T-helper 17 cell (primary cell): ENCODE data around the gene WDFY3. TPM values are rescaled to one million over a fixed set of nuclear protein-coding genes. Genes with fewer than 3 reads are reported as not detected.
"Not testable (repeated sequence)": the region's sequence is repeated elsewhere in the genome, so short reads cannot be mapped to it uniquely, and the experiment has no call there.

Experiments used
- ATAC-seq: fragments of 150-1000 bp; cut with Tn5 transposase; 2 replicates; pipeline ENCODE4 v1.10.0; 2021; ENCODE audit warnings: mild to moderate bottlenecking, moderate library complexity
- DNase-seq, 3 donors: peaks; one replicate each; pipeline versions ENCODE4 v3.0.0 to v3.0.0-alpha.2; 2020 to 2021
- H3K9me3 ChIP-seq: one replicate; pipeline ENCODE4 v1.7.0; 2013; ENCODE audit warnings: low read length, mild to moderate bottlenecking; ENCODE audit not compliant: control insufficient read depth, poor library complexity, severe bottlenecking
- H3K27ac Mint-ChIP-seq: one replicate; pipeline ENCODE4 v1.8.0; 2022; ENCODE audit warnings: mild to moderate bottlenecking, moderate library complexity, mixed read lengths
- H3K27me3 Mint-ChIP-seq: one replicate; pipeline ENCODE4 v1.8.0; 2022; ENCODE audit warnings: mixed read lengths
- H3K36me3 Mint-ChIP-seq: one replicate; pipeline ENCODE4 v1.8.0; 2022; ENCODE audit warnings: low read depth, mixed read lengths
- H3K4me1 Mint-ChIP-seq: one replicate; pipeline ENCODE4 v1.8.0; 2022; ENCODE audit warnings: mild to moderate bottlenecking, mixed read lengths
- H3K4me3 Mint-ChIP-seq: one replicate; pipeline ENCODE4 v1.8.0; 2022; ENCODE audit warnings: mild to moderate bottlenecking, moderate library complexity, mixed read lengths
- total RNA-seq, 4 donors: library from RNA in 2 of 4; stranded (reverse) in 2 of 4; gene quantifications; one replicate each; pipeline ENCODE4 v1.2.3 and lab custom pipeline; 2022 to 2026

Gene WDFY3
- total RNA-seq, 2 donors from 2014 or later = 2.4 to 2.6 TPM

DNA sequence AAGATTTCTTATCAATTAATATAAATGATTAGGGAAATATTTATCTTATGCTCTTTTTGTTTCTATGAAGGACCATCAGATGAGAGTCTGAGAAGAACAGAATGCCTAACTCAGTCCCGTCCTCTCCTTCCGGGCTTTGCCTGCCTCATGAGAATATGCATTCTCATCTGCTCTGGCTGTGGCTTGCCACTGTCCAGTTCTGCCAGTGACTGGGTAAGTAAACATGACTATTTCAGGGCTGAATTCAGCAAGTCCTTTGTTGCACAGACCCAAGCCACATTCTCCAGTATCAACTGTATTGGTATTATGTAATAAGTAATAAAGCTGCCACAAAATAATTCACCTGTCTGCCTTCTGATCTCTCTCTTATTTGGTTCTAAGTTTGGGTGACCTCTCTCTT, 110.7 kb downstream of the WDFY3 start:
- no peak for ATAC-seq
- Mint-ChIP-seq H3K27me3 (no peaks in the 10 kb centered on the region), H3K36me3 (no peaks in the 10 kb centered on the region), H3K27ac (no peak overlapping the region), H3K4me3 (no peak overlapping the region), H3K4me1 (no peaks in the 10 kb centered on the region)
- no peaks in the 10 kb centered on the region for H3K9me3 ChIP-seq
- no peak for DNase-seq

DNA sequence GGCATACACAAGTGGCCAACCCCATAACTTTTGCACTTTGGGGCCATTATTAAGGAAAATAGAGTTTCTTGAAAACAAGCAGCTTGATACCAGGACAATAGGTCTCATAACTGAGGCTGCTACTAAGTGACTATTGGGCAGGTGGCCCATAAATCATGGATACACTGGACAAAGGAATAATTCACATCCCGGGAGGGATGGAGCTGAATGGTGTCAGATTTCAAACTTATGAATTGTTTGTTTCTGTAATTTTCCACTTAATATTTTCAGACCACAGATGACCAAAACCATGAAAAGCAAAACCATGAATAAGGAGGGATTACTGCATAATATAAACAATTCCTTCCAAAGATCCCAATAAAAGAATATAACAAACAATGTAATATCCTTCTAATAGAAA, 114.4 kb downstream of the WDFY3 start:
- no peak for ATAC-seq
- Mint-ChIP-seq H3K4me3 (no peak overlapping the region), H3K4me1 (no peaks in the 10 kb centered on the region)

DNA sequence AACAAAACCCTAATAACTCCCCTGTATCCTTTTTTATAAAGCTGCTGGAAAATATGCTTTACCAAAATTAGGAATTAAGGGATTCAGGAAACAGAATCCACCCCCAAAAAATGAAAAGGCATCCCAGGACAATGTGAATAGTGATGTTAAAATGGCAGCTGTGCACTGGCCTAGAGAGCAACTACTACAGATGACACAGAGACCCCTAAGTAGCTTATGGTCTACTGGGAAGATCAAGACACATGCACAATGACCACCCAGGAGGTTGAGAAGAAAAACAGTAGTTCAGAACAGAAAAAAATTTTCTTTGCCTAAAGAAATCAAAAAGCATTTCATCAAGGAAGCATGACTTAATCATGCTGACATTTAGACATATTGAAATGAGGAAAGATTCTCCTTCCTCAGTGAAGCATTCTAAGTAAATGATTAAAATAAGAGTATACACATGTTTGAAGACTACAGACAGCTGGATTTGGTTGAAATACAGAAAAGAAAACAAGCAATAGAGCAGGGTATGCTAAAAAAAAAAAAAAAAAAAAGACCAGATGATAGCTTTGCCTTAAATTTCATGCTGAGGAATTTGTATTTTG, 117.3 kb downstream of the WDFY3 start:
- no peaks in the 10 kb centered on the region for H3K9me3 ChIP-seq
- ATAC-seq (no peak), DNase-seq (no peak)
- H3K36me3 Mint-ChIP-seq = no peaks in the 10 kb centered on the region
- peaks cover 9% of the 10 kb centered on the region for H3K27me3 Mint-ChIP-seq
- H3K4me1 Mint-ChIP-seq = no peaks in the 10 kb centered on the region
- H3K27ac Mint-ChIP-seq = no peak overlapping the region
- no peak overlapping the region for H3K4me3 Mint-ChIP-seq

More for the DNA sequence above, 114.4 kb downstream of the WDFY3 start:
- H3K27me3 Mint-ChIP-seq = no peaks in the 10 kb centered on the region
- no peaks in the 10 kb centered on the region for H3K36me3 Mint-ChIP-seq
- H3K27ac Mint-ChIP-seq = no peak overlapping the region
- no peaks in the 10 kb centered on the region for H3K9me3 ChIP-seq
- no peak for DNase-seq

DNA sequence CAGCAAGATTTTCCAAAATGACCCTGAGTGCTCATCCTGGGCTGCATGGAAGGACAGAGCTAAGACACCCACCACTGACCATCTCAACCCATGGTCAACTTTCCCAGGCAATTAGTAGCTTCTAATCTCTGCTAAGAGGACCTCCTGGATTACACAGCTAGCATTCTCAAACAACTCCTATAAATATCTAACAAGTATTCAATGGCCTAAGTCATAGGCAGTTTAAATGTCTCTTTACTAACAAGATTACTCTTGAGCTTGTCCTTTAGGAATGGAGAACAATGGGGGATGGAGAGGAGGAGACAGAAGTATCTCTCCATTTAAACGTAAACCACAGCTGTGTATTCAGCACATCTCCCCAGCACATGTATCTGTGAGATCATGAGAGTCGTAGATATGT, 118.1 kb downstream of the WDFY3 start:
- ATAC-seq = no peak

DNA sequence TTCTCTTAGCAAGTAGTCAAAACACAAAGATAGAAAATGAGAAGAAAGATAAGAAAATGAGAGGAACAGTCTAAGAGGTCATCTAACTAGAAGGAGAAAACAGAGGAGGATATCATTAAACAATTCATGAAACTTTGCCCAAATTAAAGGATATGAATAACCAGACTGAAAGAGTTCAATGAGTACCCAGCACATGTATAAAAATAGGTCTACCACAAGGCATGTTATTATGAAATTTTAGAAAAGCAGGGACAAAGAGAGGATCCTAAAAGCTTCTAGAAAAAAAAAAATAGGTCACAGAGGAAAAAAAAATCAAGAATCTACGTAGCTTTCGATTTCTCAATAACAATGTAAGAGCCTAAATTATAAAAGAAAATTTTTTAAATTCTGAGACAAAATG, 118.5 kb downstream of the WDFY3 start:
- H3K4me1 Mint-ChIP-seq = no peaks in the 10 kb centered on the region
- H3K36me3 Mint-ChIP-seq = no peaks in the 10 kb centered on the region
- no peak for ATAC-seq
- H3K4me3 Mint-ChIP-seq = no peak overlapping the region
- H3K9me3 ChIP-seq = no peaks in the 10 kb centered on the region
- H3K27me3 Mint-ChIP-seq = peaks cover 9% of the 10 kb centered on the region
- no peak overlapping the region for H3K27ac Mint-ChIP-seq
- DNase-seq = no peak

More for the DNA sequence above, 118.1 kb downstream of the WDFY3 start:
- H3K27me3 Mint-ChIP-seq = peaks cover 9% of the 10 kb centered on the region
- no peaks in the 10 kb centered on the region for H3K36me3 Mint-ChIP-seq
- H3K4me1 Mint-ChIP-seq = no peaks in the 10 kb centered on the region
- no peak for DNase-seq
- H3K27ac Mint-ChIP-seq = no peak overlapping the region
- no peaks in the 10 kb centered on the region for H3K9me3 ChIP-seq
- H3K4me3 Mint-ChIP-seq = no peak overlapping the region

DNA sequence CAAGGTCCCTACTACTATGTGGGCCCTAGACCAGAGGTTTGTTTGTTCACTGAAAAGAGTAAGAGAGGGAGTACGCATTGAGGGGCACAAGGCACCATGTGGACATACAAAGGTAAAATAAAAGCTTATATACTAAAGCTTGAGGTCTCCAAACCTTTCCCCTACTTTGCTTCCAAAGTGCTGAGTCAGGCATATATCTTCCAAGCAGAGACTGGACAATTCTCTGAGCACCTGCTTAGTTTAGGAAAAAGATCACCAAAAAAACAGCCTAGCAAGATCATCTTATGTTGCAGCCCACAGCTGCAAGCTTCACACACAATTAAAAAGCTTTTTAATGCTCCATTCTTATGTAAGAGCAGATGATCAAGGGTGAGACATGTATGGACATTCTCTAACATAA, 119.5 kb downstream of the WDFY3 start:
- no peaks in the 10 kb centered on the region for H3K4me1 Mint-ChIP-seq
- ATAC-seq = no peak
- no peak for DNase-seq
- H3K27ac Mint-ChIP-seq = no peak overlapping the region
- H3K27me3 Mint-ChIP-seq = peaks cover 9% of the 10 kb centered on the region
- no peaks in the 10 kb centered on the region for H3K36me3 Mint-ChIP-seq
- no peaks in the 10 kb centered on the region for H3K9me3 ChIP-seq
- no peak overlapping the region for H3K4me3 Mint-ChIP-seq

DNA sequence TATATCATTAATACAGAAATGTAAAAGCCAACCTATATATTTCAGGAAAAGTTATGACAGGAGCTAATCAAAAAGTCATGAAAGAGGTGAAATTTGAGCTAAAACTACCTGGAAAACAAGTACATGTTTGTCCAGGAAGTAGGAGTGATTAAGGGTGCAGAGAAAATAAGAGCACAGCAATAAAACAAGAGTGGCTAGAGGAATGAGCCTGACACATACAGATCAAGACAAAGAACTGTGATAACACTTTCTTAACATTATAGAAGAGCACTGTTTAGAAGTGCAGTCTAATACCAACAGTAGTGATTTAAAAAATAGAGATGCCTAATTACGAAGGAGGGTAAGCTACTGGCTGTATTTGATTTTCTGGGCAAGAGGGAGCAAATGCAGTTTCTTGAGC, 125.1 kb downstream of the WDFY3 start:
- no peak overlapping the region for H3K27ac Mint-ChIP-seq
- DNase-seq (no peak), ATAC-seq (no peak)
- no peaks in the 10 kb centered on the region for H3K9me3 ChIP-seq
- H3K27me3 Mint-ChIP-seq = peaks cover 9% of the 10 kb centered on the region
- H3K36me3 Mint-ChIP-seq = no peaks in the 10 kb centered on the region
- H3K4me1 Mint-ChIP-seq = no peaks in the 10 kb centered on the region
- H3K4me3 Mint-ChIP-seq = no peak overlapping the region

DNA sequence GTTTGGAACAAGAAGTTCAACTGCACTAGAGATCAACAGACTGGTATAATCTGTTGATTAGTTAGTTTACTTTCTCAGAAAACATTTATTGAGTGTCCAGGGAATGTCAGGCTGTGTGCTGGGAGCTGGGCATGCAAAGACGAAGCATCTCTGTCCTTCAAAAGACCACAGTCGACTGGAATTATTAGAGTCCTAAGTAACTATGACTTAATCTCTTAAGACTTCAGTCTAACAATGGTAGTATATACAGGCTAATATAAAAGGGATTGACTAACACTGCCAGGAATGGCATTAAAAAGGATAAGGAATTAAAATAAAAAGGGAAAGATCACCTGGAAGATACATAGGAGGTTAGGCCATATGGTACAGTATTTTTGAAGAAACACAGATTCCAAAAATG, 128.7 kb downstream of the WDFY3 start:
- no peaks in the 10 kb centered on the region for H3K27me3 Mint-ChIP-seq
- H3K27ac Mint-ChIP-seq = no peak overlapping the region
- no peaks in the 10 kb centered on the region for H3K4me1 Mint-ChIP-seq
- ATAC-seq (no peak), DNase-seq (no peak)
- H3K9me3 ChIP-seq = no peaks in the 10 kb centered on the region
- H3K36me3 Mint-ChIP-seq = no peaks in the 10 kb centered on the region
- H3K4me3 Mint-ChIP-seq = no peak overlapping the region

DNA sequence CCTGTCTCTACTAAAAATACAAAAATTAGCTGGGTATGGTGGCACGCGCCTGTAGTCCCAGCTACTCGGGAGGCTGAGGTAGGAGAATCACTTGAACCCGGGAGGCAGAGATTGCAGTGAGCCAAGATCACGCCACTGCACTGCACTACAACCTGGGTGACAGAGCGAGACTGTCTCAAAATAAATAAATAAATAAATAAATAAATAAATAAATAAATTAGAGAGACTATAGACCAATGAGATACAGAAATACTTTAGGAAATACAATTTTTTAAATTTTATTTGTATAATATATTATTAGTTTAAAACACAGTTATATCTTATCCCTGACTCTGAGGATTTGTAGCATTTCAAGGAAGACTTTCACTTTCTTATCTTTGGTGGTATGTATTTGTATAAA, 136.9 kb downstream of the WDFY3 start:
- ATAC-seq = not testable (repeated sequence)

DNA sequence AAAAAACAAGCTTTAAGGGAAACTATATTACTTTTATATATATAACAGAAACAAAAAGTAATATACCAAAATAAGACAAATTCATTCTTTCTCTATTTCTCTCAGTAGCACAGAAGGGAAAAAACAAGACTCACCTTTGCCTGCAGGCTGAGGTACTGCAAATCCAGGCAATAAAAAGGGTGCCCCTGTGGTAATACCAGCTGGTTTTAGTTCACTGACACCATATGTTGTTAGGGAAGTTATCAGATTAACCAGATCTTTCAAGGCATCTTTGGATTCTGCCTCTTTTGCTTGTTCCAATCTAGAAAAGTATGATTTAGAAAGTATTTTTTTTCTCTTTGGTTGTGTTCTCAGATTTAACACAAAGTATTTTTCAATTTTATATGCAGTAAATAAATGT, 139.8 kb downstream of the WDFY3 start:
- H3K4me3 Mint-ChIP-seq = no peak overlapping the region
- no peak for DNase-seq
- H3K36me3 Mint-ChIP-seq = no peaks in the 10 kb centered on the region
- H3K27me3 Mint-ChIP-seq = peaks cover 6% of the 10 kb centered on the region
- H3K27ac Mint-ChIP-seq = no peak overlapping the region
- no peaks in the 10 kb centered on the region for H3K4me1 Mint-ChIP-seq
- ATAC-seq = no peak
- H3K9me3 ChIP-seq = no peaks in the 10 kb centered on the region

More for the DNA sequence above, 136.9 kb downstream of the WDFY3 start:
- not testable (repeated sequence) for H3K4me1 Mint-ChIP-seq, H3K9me3 ChIP-seq, H3K27ac Mint-ChIP-seq, DNase-seq, H3K4me3 Mint-ChIP-seq, H3K36me3 Mint-ChIP-seq, H3K27me3 Mint-ChIP-seq

DNA sequence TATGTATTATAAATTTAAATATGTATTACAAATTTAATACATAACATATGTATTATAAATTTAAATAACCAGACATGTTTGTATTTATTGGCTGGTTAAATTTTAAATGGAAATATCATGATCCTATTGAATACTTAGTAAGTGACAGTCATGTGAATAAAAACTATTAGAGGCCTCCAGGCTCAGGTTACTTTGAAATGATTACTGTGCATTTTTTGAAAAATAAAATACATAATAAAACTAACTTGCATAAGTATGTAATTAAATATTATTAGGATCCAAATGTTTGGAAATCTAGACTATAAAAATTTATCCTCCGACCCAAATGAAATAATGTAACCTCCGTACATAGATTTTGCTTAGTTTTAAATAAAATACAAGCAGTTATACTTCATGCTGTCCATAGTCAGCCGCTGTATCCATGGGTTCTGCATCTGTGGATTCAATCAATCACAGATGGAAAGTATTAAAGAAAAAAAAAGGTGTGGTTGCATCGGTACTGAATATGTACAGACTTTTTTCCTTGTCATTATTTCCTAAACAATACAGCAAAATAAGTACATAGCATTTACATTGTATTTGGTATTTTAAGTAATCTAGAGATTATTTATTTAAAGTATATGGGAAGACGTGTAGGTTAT, 140.7 kb downstream of the WDFY3 start:
- ATAC-seq (no peak), DNase-seq (no peak)
- no peaks in the 10 kb centered on the region for H3K36me3 Mint-ChIP-seq
- peaks cover 6% of the 10 kb centered on the region for H3K27me3 Mint-ChIP-seq
- H3K4me3 Mint-ChIP-seq = no peak overlapping the region
- H3K4me1 Mint-ChIP-seq = no peaks in the 10 kb centered on the region
- no peaks in the 10 kb centered on the region for H3K9me3 ChIP-seq
- no peak overlapping the region for H3K27ac Mint-ChIP-seq

DNA sequence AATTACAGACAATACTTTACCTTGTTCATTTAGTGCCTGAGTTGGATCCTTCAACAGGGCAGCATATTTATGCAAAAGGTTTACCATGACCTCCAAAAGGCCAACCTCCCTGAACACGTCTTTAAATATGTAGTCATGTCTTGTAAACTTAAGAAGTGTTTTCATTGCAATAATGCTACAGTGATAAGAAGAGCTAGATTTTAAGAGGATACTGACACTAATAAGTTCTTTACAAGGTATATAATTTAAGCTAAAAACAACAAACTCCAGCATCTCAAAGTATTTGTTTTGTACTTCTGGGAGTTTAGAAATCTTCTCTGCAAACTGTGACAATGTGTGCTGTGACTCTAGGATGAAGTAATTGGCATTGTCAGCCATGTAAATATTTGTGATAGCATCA, 145.4 kb downstream of the WDFY3 start:
- H3K4me1 Mint-ChIP-seq = no peaks in the 10 kb centered on the region
- no peaks in the 10 kb centered on the region for H3K27me3 Mint-ChIP-seq
- no peaks in the 10 kb centered on the region for H3K36me3 Mint-ChIP-seq
- no peak overlapping the region for H3K4me3 Mint-ChIP-seq
- H3K27ac Mint-ChIP-seq = no peak overlapping the region
- ATAC-seq (no peak), DNase-seq (no peak)
- H3K9me3 ChIP-seq = no peaks in the 10 kb centered on the region

DNA sequence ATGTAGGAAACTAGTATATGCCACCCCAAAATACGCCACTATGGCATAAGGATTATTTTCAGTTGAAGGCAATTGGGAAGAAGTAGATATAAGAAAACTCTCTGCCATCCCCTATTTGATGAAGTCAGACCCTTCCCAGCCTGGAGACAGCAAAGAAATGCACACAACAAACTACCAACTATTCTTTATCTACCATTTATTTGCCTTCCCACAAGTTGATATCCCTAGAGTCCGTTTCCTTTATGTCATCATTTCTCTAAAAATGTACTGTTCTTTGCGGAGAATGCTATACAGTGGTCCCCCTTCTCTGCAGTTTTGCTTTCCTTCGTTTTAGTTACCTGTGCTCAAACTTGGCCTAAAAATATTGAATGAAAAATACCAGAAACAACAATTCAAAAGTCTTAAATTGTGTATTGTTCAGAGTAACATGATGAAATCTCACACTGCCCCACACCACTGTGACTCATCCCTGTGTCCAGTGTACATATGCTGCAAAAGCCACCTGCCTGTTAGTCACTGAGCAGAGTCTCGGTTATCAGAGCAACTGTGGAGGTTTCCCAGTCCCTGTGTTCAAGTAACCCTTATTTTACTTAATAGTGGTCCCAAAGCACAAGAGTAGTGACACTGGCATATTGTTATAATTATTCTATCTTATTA, 152.3 kb downstream of the WDFY3 start:
- Mint-ChIP-seq H3K36me3 (no peaks in the 10 kb centered on the region), H3K4me1 (no peaks in the 10 kb centered on the region), H3K27me3 (no peaks in the 10 kb centered on the region), H3K4me3 (no peak overlapping the region), H3K27ac (no peak overlapping the region)
- ATAC-seq = no peak
- no peak for DNase-seq
- no peaks in the 10 kb centered on the region for H3K9me3 ChIP-seq

DNA sequence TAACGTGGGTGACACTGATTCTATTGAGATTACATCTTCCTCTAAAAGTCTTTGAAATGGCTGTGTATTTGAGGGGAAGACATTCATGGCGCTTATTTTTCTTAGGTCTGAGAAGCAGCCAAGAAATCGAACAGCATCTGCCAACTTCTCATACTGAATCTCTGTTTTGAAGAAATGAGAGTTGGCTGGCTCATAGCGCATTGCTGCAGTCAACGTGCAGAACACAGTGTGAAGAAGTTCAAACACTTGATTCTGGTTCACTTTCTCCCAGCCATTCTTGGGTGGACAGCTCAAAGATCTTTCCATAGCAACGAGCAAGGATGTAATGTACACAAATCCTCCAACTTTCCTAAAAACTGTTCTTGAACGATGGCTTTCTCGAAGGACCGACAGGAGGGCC, 156.5 kb downstream of the WDFY3 start:
- Mint-ChIP-seq H3K27me3 (peaks cover 6% of the 10 kb centered on the region), H3K27ac (no peak overlapping the region), H3K4me3 (no peak overlapping the region), H3K4me1 (no peaks in the 10 kb centered on the region), H3K36me3 (no peaks in the 10 kb centered on the region)
- H3K9me3 ChIP-seq = no peaks in the 10 kb centered on the region
- no peak for DNase-seq
- no peak for ATAC-seq
